ENCODE results near the gene TSPAN15.

GRCh38 chr10:69468751-69469089 lies 17.5 kb downstream of the TSPAN15 start:
- TF ChIP-seq PKNOX1 (IDR thresholded peaks at IDR 0.05), result no peak
- TF ChIP-seq FOXM1 (IDR thresholded peaks at IDR 0.05; ENCODE audit: borderline replicate concordance), result no peak
- TF ChIP-seq ZNF384 (IDR thresholded peaks at IDR 0.05), result no peak
- TF ChIP-seq TARDBP (IDR thresholded peaks at IDR 0.05), result no peak
- no peak for TF ChIP-seq SUZ12 (IDR thresholded peaks at IDR 0.05)
- no peak for TF ChIP-seq BHLHE40 (IDR thresholded peaks at IDR 0.05; ENCODE audit: borderline replicate concordance)
- no peak for TF ChIP-seq ELF4 (IDR thresholded peaks at IDR 0.05)
- no peak for TF ChIP-seq L3MBTL2 (conservative IDR thresholded peaks at IDR 0.05)

Data from HEK293T (cell line).